ENCODE results near the gene FEM1A. TPM values are rescaled to one million over a fixed set of nuclear protein-coding genes. Genes with fewer than 3 reads are reported as not detected.

The FEM1A gene
- total and polyA plus RNA-seq, 2 of the 8 experiments (the other 6 are each of a cell fraction or from before 2014, with no cell fraction given): 6.7 to 16.1 TPM

DNA sequence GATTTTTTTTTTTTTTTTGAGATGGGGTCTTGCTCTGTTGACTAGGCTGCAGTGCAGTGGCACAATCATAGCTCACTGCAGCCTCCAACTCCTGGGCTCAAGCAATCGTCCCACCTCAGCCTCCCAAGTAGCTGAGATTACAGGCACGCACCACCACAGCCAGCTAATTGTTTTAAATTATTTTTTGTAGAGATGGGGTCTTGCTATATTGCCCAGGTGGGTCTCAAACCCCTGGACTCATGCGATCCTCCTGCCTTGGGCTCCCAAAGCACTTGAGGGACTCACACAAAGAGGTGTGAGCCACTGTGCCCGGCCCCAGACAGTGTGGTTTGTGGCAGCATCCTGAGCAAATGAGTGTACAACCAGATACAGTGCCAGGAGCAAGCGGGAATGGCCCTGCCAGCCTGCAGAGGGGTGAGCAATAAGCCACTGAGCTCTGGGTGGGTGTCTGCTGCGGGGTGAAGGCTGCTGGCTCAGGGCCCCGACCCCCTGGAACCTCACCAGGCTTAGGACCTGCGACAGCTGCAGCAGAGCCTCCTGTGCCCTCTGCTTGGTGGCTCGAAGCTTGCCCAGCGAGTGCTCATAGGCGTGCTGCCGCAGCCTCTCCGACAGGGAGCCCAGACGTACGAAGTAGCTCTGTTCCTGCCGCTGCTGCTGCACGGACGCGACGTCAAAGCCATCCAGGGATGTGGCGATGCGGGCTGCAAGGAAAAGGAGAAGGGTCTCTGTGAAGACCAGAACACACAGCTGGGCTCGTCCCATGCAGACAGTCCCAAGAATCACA lies 55.8 kb downstream of the FEM1A start:
- Histone ChIP-seq H3K23me2 (ENCODE audit: low read depth, low read length) (no peaks in the 10 kb centered on the region), H3K18ac (ENCODE audit: extremely low read depth, low read length) (no peak overlapping the region), H3K4me2 (ENCODE audit: insufficient read depth in 1 of 2, low read depth in 2 of 2, low read length in 2 of 2) (no peak overlapping the region), H3K4ac (replicated peaks; ENCODE audit: insufficient read length, low read depth, low read length) (no peak overlapping the region), H3K79me2 (ENCODE audit: control insufficient read depth in 1 of 2, insufficient read depth in 2 of 2, low read length in 2 of 2) (no peaks in the 10 kb centered on the region), H3K79me1 (ENCODE audit: low read depth, low read length) (no peaks in the 10 kb centered on the region), H4K20me1 (replicated peaks in 1 of 2; ENCODE audit: control insufficient read depth in 1 of 2, insufficient read depth in 2 of 2, low read length in 2 of 2) (peaks cover 0 to 7% of the 10 kb centered on the region in 2 experiments), H3K9me3 (ENCODE audit: insufficient read depth in 2 of 2, low read depth in 1 of 2, low read length in 1 of 2) (no peaks in the 10 kb centered on the region; a peak in 1 of 4 replicates), H3K36me3 (ENCODE audit: control insufficient read depth in 2 of 4, insufficient read depth in 4 of 4, low read length in 3 of 4) (peaks cover 7 to 25% (median 16%) of the 10 kb centered on the region in 4 experiments), H2BK120ac (replicated peaks; ENCODE audit: low read depth, low read length) (no peak overlapping the region), H3K9ac (replicated peaks in 1 of 4; ENCODE audit: extremely low read depth in 1 of 4, low read depth in 3 of 4, low read length in 3 of 4) (no peak overlapping the region), H3K27me3 (replicated peaks in 1 of 4; ENCODE audit: control insufficient read depth in 3 of 4, extremely low read depth in 1 of 4, insufficient read depth in 3 of 4, low read length in 3 of 4) (no peaks in the 10 kb centered on the region), H2BK5ac (ENCODE audit: low read depth, low read length) (no peak overlapping the region), H4K8ac (ENCODE audit: extremely low read depth, insufficient read depth, low read length) (no peak overlapping the region), H2BK20ac (ENCODE audit: low read length) (no peak overlapping the region), H2AFZ (ENCODE audit: low read length) (no peak overlapping the region), H4K5ac (ENCODE audit: insufficient read length, low read depth, low read length) (no peak overlapping the region), H2BK15ac (ENCODE audit: low read length) (no peak overlapping the region), H3K56ac (replicated peaks; ENCODE audit: insufficient read length, low read depth, low read length) (no peak overlapping the region), H3K23ac (ENCODE audit: insufficient read length) (no peak overlapping the region), H3K4me3 (ENCODE audit: extremely low read depth in 1 of 4, insufficient read depth in 2 of 4, low read depth in 3 of 4, low read length in 4 of 4) (no peak overlapping the region), H3K4me1 (replicated peaks in 1 of 4; ENCODE audit: control insufficient read depth in 3 of 4, insufficient read depth in 4 of 4, low read length in 3 of 4) (no peaks in the 10 kb centered on the region), H2BK12ac (ENCODE audit: low read depth, low read length) (no peak overlapping the region), H4K91ac (replicated peaks; ENCODE audit: insufficient read length, low read length) (no peak overlapping the region), H3K27ac (ENCODE audit: low read depth, low read length) (no peak overlapping the region), H3K14ac (ENCODE audit: insufficient read length) (no peak overlapping the region), H2AK5ac (ENCODE audit: low read depth, low read length) (no peak overlapping the region)
- FAIRE-seq (no peak), DNase-seq (ENCODE audit: low read depth in 1 of 2, low spot score in 2 of 2) (no peak)
- WGBS, 2 experiments (ENCODE audit: extremely low coverage in 1 of 2, insufficient coverage in 1 of 2, insufficient read length in 1 of 2, insufficient replicate concordance in 2 of 2, low coverage in 1 of 2, low lambda C conversion rate in 2 of 2, missing lambda C conversion rate in 1 of 2): 89% methylated on average over 23 of the region's 23 CpGs; no CpG with 5 or more reads in 1 of the 2 experiments
- ChIA-PET CTCF (ENCODE audit: partially characterized antibody) (interaction anchor here (0.5 to 5.2 kb wide), 10 partner anchors 12 to 191 kb away, joined by 3 to 32 read pairs (median 3); no protein-coding TSS in a partner anchor), POLR2A (ENCODE audit: partially characterized antibody) (interaction anchor here (1.2 kb wide), 2 partner anchors 24 to 80 kb away, joined by 3 read pairs; no protein-coding TSS in a partner anchor)
- TF ChIP-seq HDAC2 (IDR thresholded peaks at IDR 0.05; ENCODE audit: borderline replicate concordance in 1 of 2, low read depth in 2 of 2, low read length in 2 of 2): no peak
- no peak for TF ChIP-seq TCF12 (IDR thresholded peaks at IDR 0.05; ENCODE audit: low read depth, low read length)
- TF ChIP-seq POLR2AphosphoS5 (IDR thresholded peaks at IDR 0.05; ENCODE audit: low read depth, low read length): no peak
- no peak for TF ChIP-seq KDM1A (IDR thresholded peaks at IDR 0.05; ENCODE audit: borderline replicate concordance, low read length)
- no peak for TF ChIP-seq SP4 (IDR thresholded peaks at IDR 0.05; ENCODE audit: low read length)
- no peak for TF ChIP-seq JUND (IDR thresholded peaks at IDR 0.05; ENCODE audit: low read length)
- TF ChIP-seq CHD2 (IDR thresholded peaks at IDR 0.05; ENCODE audit: low read length): no peak
- TF ChIP-seq GABPA (IDR thresholded peaks at IDR 0.05; ENCODE audit: borderline replicate concordance, insufficient read depth, low read length): no peak
- TF ChIP-seq SRF (IDR thresholded peaks at IDR 0.05; ENCODE audit: low read depth, low read length): no peak
- TF ChIP-seq TBP (IDR thresholded peaks at IDR 0.05; ENCODE audit: low read depth, low read length): no peak
- no peak for TF ChIP-seq NANOG (IDR thresholded peaks at IDR 0.05; ENCODE audit: insufficient read depth, low read depth, low read length, poor library complexity, severe bottlenecking)
- TF ChIP-seq EGR1 (IDR thresholded peaks at IDR 0.05; ENCODE audit: borderline replicate concordance, low read depth, low read length): no peak

Data from H1 (cell line).